Measurements from ENCODE around the gene GDPGP1.

Gene GDPGP1

GRCh38 chr15:90221246-90221900 lies 12.6 kb upstream of the GDPGP1 start:
- ChIA-PET POLR2A (interaction anchor here (1.1 kb wide), 2 partner anchors 21 to 119 kb away, joined by 3 read pairs; partner anchors contain the start of genes IDH2 and SEMA4B), CTCF (interaction anchor here (0.6 to 3.4 kb wide), 30 partner anchors 9 to 494 kb away, joined by 3 to 59 read pairs (median 6); partner anchors contain the start of genes CIB1, GDPGP1, IDH2 and SEMA4B)
- TF ChIP-seq CTCF (IDR thresholded peaks at IDR 0.05; ENCODE audit: insufficient read depth, low read length, missing control alignments): peak; percentile 92
- peak; percentile 56 for DNase-seq (ENCODE audit: low read depth, low spot score)
- H3K4me3 ChIP-seq (ENCODE audit: low read depth, low read length): no peak overlapping the region

DNA sequence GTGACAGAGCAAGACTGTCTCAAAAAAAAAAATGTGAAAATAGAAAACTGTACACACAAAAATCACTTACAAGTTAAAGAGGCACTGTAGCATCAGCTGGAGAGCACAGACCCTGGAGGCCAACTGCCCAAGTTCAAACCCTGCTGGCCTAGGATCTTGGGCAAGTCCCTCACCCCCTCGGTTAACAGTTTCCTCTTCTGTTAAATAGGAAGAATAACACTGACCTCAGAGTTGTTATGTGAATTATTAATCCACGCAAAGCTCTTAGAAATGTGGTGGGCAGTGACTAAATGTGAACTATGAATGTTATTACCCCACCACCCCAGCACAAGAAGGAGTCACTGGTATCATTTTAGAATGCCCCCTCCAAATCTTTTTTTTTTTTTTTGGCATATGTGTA lies 11.5 kb upstream of the GDPGP1 start:
- CTCF ChIA-PET: interaction anchor here (0.6 to 3.4 kb wide), 10 partner anchors 9 to 333 kb away, joined by 3 to 59 read pairs (median 8); partner anchors contain the start of genes CIB1 and GDPGP1
- H3K4me3 ChIP-seq (ENCODE audit: low read depth, low read length): no peak overlapping the region
- no peak for DNase-seq (ENCODE audit: low read depth, low spot score)
- no peak for TF ChIP-seq CTCF (IDR thresholded peaks at IDR 0.05; ENCODE audit: insufficient read depth, low read length, missing control alignments)
- POLR2A ChIA-PET: no interaction called here

- no peak for TF ChIP-seq CTCF (IDR thresholded peaks at IDR 0.05; ENCODE audit: insufficient read depth, low read length, missing control alignments)
- no peak for DNase-seq (ENCODE audit: low read depth, low spot score)
- CTCF ChIA-PET: interaction anchor here (1.1 to 3.4 kb wide), 4 partner anchors 8 to 82 kb away, joined by 3 to 59 read pairs (median 22); partner anchors contain the start of genes CIB1 and GDPGP1
- no peak overlapping the region for H3K4me3 ChIP-seq (ENCODE audit: low read depth, low read length)
- POLR2A ChIA-PET: no interaction called here
Measured at GRCh38 chr15:90223441-90224165, 10.4 kb upstream of the GDPGP1 start.

DNA sequence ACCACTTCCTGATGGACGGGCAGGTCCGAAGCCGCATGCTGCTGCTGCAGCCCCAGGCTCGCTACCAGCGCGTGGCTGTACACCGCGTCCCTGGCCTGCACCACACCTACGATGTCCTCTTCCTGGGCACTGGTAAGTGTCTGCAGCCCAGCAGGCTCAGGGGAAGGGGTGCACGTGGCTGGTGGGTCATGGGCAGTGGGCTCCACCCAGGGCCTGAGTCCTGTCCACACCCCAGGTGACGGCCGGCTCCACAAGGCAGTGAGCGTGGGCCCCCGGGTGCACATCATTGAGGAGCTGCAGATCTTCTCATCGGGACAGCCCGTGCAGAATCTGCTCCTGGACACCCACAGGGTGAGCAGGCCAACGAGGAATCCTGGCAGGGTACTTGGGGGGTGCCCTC lies 9.0 kb upstream of the GDPGP1 start:
- no peak for DNase-seq (ENCODE audit: low read depth, low spot score)
- no peak for TF ChIP-seq CTCF (IDR thresholded peaks at IDR 0.05; ENCODE audit: insufficient read depth, low read length, missing control alignments)
- ChIA-PET POLR2A (no interaction called here), CTCF (no interaction called here)
- no peak overlapping the region for H3K4me3 ChIP-seq (ENCODE audit: low read depth, low read length)

DNA sequence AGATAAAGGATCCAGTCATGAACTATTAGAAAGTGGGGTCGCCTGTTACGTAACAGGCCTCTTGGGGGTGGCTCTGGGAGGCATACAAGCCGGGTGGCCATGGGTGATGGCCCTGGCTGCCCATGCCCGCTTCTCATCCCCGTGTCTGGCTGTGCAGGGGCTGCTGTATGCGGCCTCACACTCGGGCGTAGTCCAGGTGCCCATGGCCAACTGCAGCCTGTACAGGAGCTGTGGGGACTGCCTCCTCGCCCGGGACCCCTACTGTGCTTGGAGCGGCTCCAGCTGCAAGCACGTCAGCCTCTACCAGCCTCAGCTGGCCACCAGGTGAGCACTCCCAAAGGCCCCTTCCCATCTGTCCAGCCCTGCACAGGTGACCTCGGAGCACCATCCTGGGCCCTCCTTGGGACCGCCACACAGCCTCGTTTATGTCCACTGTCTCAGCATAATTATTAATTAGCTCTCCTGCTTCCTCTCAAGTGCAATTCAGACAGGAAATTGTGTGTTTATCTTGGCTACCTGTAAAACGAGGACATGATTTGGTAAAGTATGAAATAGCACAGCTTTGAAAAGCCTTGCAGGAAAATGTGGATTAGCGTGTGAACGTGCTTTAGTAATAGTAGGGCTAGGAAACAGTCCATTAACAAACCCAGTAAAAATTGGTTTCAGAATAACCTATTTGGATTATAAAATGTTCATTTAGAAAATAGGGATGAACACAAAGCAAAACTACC lies 8.3 kb upstream of the GDPGP1 start:
- ChIA-PET POLR2A (no interaction called here), CTCF (no interaction called here)
- DNase-seq (ENCODE audit: low read depth, low spot score): no peak
- H3K4me3 ChIP-seq (ENCODE audit: low read depth, low read length): no peak overlapping the region
- no peak for TF ChIP-seq CTCF (IDR thresholded peaks at IDR 0.05; ENCODE audit: insufficient read depth, low read length, missing control alignments)

- CTCF ChIA-PET: interaction anchor here (0.9 to 1.7 kb wide), 2 partner anchors 10 to 13 kb away, joined by 3 to 10 read pairs; no protein-coding TSS in a partner anchor
- no peak overlapping the region for H3K4me3 ChIP-seq (ENCODE audit: low read depth, low read length)
- no peak for TF ChIP-seq CTCF (IDR thresholded peaks at IDR 0.05; ENCODE audit: insufficient read depth, low read length, missing control alignments)
- POLR2A ChIA-PET: no interaction called here
- no peak for DNase-seq (ENCODE audit: low read depth, low spot score)
Measured at GRCh38 chr15:90227336-90227735, 6.7 kb upstream of the GDPGP1 start.

All from AG04449 (cell line).